ENCODE measurements around the gene PTPRG. TPM values are rescaled to one million over a fixed set of nuclear protein-coding genes. Genes with fewer than 3 reads are reported as not detected.

The PTPRG gene
- total and polyA plus RNA-seq, 2 of the 13 experiments (the other 11 are each of a cell fraction or from before 2014, with no cell fraction given): 8.0 to 25.3 TPM

- no peak for FAIRE-seq
- DNase-seq (ENCODE audit: low spot score): no peak
- POLR2A ChIA-PET: no interaction called here
Measured at GRCh38 chr3:61617041-61617440, 55.7 kb downstream of the PTPRG start.

More at GRCh38 chr3:61617041-61617440, 55.7 kb downstream of the PTPRG start:
- Histone ChIP-seq H3K9ac (ENCODE audit: insufficient read depth, low read depth, low read length) (no peak overlapping the region), H4K20me1 (ENCODE audit: insufficient read depth, low read length) (no peaks in the 10 kb centered on the region), H3K4me3 (replicated peaks in 1 of 3; ENCODE audit: insufficient read depth in 1 of 3, low read depth in 2 of 3, low read length in 3 of 3) (no peak overlapping the region), H3K27me3 (ENCODE audit: control insufficient read depth in 1 of 2, insufficient read depth in 2 of 2, low read length in 2 of 2) (no peaks in the 10 kb centered on the region), H3K4me2 (ENCODE audit: low read depth, low read length) (no peak overlapping the region), H3K36me3 (replicated peaks in 1 of 2; ENCODE audit: control insufficient read depth in 1 of 2, insufficient read depth in 2 of 2, low read length in 2 of 2) (no peaks in the 10 kb centered on the region), H3K4me1 (ENCODE audit: insufficient read depth, low read length) (no peaks in the 10 kb centered on the region), H2AFZ (ENCODE audit: low read length) (no peak overlapping the region), H3K9me3 (ENCODE audit: low read length) (no peaks in the 10 kb centered on the region), H3K27ac (ENCODE audit: extremely low read length, insufficient read depth, low read length) (no peak overlapping the region), H3K79me2 (ENCODE audit: insufficient read depth, low read length) (peaks cover 14% of the 10 kb centered on the region)
- in situ Hi-C loops (cut with HindIII; ENCODE audit: extremely low pct_ligation_motif_present, low pct_unique_long_range_greater_than_20kb): no loop called here
- CTCF ChIA-PET (ENCODE audit: low intra/inter-chr PET ratio, low total read pairs): no interaction called here
- no TSS peak for BruUV-seq (replicated peaks)
- intact Hi-C loops (cut with micrococcal nuclease; ENCODE audit: unreplicated experiment): no loop called here
- WGBS (ENCODE audit: low lambda C conversion rate): 100% methylated on average over 4 of the region's 4 CpGs
- no peak; the same call in 2 of the 3 replicates for ATAC-seq
- TF ChIP-seq ZZZ3 (CRISPR knock-in tag; IDR thresholded peaks at IDR 0.05; ENCODE audit: borderline replicate concordance): no peak
- TF ChIP-seq ZKSCAN5 (CRISPR knock-in tag; IDR thresholded peaks at IDR 0.05): no peak
- no peak for TF ChIP-seq PHF8 (CRISPR knock-in tag; IDR thresholded peaks at IDR 0.05)
- TF ChIP-seq KDM6A (CRISPR knock-in tag; IDR thresholded peaks at IDR 0.05; ENCODE audit: low read depth): no peak
- TF ChIP-seq IKZF1 (IDR thresholded peaks at IDR 0.05): no peak
- TF ChIP-seq ZNF451 (CRISPR knock-in tag; IDR thresholded peaks at IDR 0.05): no peak
- no peak for TF ChIP-seq RBFOX2 (IDR thresholded peaks at IDR 0.05; ENCODE audit: low read depth, low read length)
- TF ChIP-seq CBFB (CRISPR knock-in tag; IDR thresholded peaks at IDR 0.05): no peak
- no peak for TF ChIP-seq NCOR1 (IDR thresholded peaks at IDR 0.05; ENCODE audit: borderline replicate concordance, low read length)
- TF ChIP-seq ZNF207 (IDR thresholded peaks at IDR 0.05; ENCODE audit: borderline replicate concordance): no peak
- TF ChIP-seq JARID2 (CRISPR knock-in tag; IDR thresholded peaks at IDR 0.05; ENCODE audit: insufficient replicate concordance): no peak
- no peak for TF ChIP-seq ZXDC (CRISPR knock-in tag; IDR thresholded peaks at IDR 0.05)
- no peak for TF ChIP-seq CHD4 (IDR thresholded peaks at IDR 0.05; ENCODE audit: borderline replicate concordance, low read length)
- TF ChIP-seq MXD1 (CRISPR knock-in tag; IDR thresholded peaks at IDR 0.05): no peak
- no peak for TF ChIP-seq ZNF333 (CRISPR knock-in tag; IDR thresholded peaks at IDR 0.05; ENCODE audit: borderline replicate concordance)
- TF ChIP-seq TEF (CRISPR knock-in tag; IDR thresholded peaks at IDR 0.05): no peak

All from HepG2 (cell line).